ENCODE measurements around the gene NDST4.

DNA sequence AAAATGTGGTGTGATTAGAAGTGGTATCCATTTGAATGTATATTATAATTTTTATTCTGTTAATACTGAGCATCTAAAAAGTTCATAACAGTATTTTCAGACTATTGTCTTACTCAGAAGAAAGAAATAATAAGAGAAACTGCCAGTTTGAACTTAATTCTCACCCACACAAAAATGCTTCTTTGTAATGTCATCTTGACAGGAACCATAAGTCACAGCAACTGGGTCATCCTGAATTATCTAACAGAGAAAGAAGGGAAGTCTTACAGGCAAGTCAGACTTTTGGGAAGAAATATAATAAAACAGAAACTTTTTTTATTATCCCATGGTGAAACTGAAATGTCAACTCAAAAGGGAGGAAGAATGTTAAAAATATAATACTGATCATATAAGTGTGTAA, 83.1 kb downstream of the NDST4 start:
- TF ChIP-seq, protein P1, sequence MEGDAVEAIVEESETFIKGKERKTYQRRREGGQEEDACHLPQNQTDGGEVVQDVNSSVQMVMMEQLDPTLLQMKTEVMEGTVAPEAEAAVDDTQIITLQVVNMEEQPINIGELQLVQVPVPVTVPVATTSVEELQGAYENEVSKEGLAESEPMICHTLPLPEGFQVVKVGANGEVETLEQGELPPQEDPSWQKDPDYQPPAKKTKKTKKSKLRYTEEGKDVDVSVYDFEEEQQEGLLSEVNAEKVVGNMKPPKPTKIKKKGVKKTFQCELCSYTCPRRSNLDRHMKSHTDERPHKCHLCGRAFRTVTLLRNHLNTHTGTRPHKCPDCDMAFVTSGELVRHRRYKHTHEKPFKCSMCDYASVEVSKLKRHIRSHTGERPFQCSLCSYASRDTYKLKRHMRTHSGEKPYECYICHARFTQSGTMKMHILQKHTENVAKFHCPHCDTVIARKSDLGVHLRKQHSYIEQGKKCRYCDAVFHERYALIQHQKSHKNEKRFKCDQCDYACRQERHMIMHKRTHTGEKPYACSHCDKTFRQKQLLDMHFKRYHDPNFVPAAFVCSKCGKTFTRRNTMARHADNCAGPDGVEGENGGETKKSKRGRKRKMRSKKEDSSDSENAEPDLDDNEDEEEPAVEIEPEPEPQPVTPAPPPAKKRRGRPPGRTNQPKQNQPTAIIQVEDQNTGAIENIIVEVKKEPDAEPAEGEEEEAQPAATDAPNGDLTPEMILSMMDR (IDR thresholded peaks at IDR 0.05): no peak
- no peak for TF ChIP-seq ZFX (IDR thresholded peaks at IDR 0.05; ENCODE audit: borderline replicate concordance)
